ENCODE data around the gene RAB21. TPM values are rescaled to one million over a fixed set of nuclear protein-coding genes. Genes with fewer than 3 reads are reported as not detected.
A peak's percentile ranks its signal among the peaks of the same experiment; 100 is the strongest.

The RAB21 gene
- total RNA-seq, 1 donor from 2014 or later, result 9.9 TPM

- no peak overlapping the region for H3K27ac ChIP-seq (ENCODE audit: low read depth, low read length)
- no peaks in the 10 kb centered on the region for H3K9me3 ChIP-seq (ENCODE audit: control insufficient read depth in 3 of 3, low read length in 3 of 3)
- H3K9ac ChIP-seq (ENCODE audit: low read depth in 1 of 3, low read length in 3 of 3), result no peak overlapping the region
- H3K27me3 ChIP-seq (ENCODE audit: control insufficient read depth in 3 of 3, insufficient read depth in 3 of 3, low read length in 3 of 3), result no peaks in the 10 kb centered on the region
- no peak overlapping the region for H3K4me3 ChIP-seq (ENCODE audit: low read length in 3 of 3)
- no peaks in the 10 kb centered on the region for H3K4me1 ChIP-seq (ENCODE audit: control insufficient read depth in 3 of 3, insufficient read depth in 3 of 3, low read length in 3 of 3)
- no peaks in the 10 kb centered on the region for H3K36me3 ChIP-seq (ENCODE audit: control insufficient read depth in 3 of 3, insufficient read depth in 3 of 3, low read length in 3 of 3)
Observed at GRCh38 chr12:71828813-71829212, 74.2 kb downstream of the RAB21 start.

GRCh38 chr12:71837356-71837755 lies 82.7 kb downstream of the RAB21 start:
- no peak overlapping the region for H3K9ac ChIP-seq (ENCODE audit: low read depth in 1 of 3, low read length in 3 of 3)
- no peaks in the 10 kb centered on the region for H3K36me3 ChIP-seq (ENCODE audit: control insufficient read depth in 3 of 3, insufficient read depth in 3 of 3, low read length in 3 of 3)
- H3K4me1 ChIP-seq (ENCODE audit: control insufficient read depth in 3 of 3, insufficient read depth in 3 of 3, low read length in 3 of 3), result peaks cover 8 to 11% (median 10%) of the 10 kb centered on the region in 3 donors
- no peaks in the 10 kb centered on the region for H3K9me3 ChIP-seq (ENCODE audit: control insufficient read depth in 3 of 3, low read length in 3 of 3)
- no peak overlapping the region for H3K4me3 ChIP-seq (ENCODE audit: low read length in 3 of 3)
- H3K27me3 ChIP-seq (ENCODE audit: control insufficient read depth in 3 of 3, insufficient read depth in 3 of 3, low read length in 3 of 3), result peaks cover 0 to 3% (median 0%) of the 10 kb centered on the region in 3 donors
- H3K27ac ChIP-seq (ENCODE audit: low read depth, low read length), result no peak overlapping the region

DNA sequence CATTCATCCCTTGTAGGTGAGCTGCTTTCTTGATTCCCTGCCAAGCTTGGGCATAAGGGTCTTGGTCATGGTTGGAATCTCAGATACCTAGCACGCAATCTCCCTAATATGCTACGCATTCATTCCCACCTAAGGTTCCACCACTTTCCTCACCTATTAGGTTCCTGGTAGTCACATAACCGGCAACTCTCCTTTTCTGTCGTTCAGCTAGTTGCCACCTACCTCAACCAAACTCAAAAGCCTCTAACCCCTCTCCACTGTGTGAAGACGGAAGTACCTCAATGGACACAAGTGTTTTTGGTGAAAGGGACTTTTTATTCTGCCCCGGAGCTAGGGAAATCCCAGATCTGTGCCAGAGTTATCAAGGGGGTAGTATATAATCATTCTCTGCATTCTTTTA lies 83.6 kb downstream of the RAB21 start:
- Histone ChIP-seq H3K27me3 (ENCODE audit: control insufficient read depth in 3 of 3, insufficient read depth in 3 of 3, low read length in 3 of 3) (peaks cover 0 to 3% (median 0%) of the 10 kb centered on the region in 3 donors), H3K27ac (ENCODE audit: low read depth, low read length) (no peak overlapping the region), H3K9ac (ENCODE audit: low read depth in 1 of 3, low read length in 3 of 3) (no peak overlapping the region), H3K4me1 (ENCODE audit: control insufficient read depth in 3 of 3, insufficient read depth in 3 of 3, low read length in 3 of 3) (peaks cover 8 to 12% (median 11%) of the 10 kb centered on the region in 3 donors), H3K4me3 (ENCODE audit: low read length in 3 of 3) (no peak overlapping the region), H3K36me3 (ENCODE audit: control insufficient read depth in 3 of 3, insufficient read depth in 3 of 3, low read length in 3 of 3) (no peaks in the 10 kb centered on the region), H3K9me3 (ENCODE audit: control insufficient read depth in 3 of 3, low read length in 3 of 3) (no peaks in the 10 kb centered on the region)

- Histone ChIP-seq H3K4me3 (ENCODE audit: low read length in 3 of 3) (peak overlapping the region; percentile 82 to 96 (median 93)), H3K9me3 (ENCODE audit: control insufficient read depth in 3 of 3, low read length in 3 of 3) (no peaks in the 10 kb centered on the region), H3K27me3 (ENCODE audit: control insufficient read depth in 3 of 3, insufficient read depth in 3 of 3, low read length in 3 of 3) (peaks cover 0 to 3% (median 0%) of the 10 kb centered on the region in 3 donors), H3K4me1 (ENCODE audit: control insufficient read depth in 3 of 3, insufficient read depth in 3 of 3, low read length in 3 of 3) (peaks cover 10 to 12% (median 11%) of the 10 kb centered on the region in 3 donors), H3K36me3 (ENCODE audit: control insufficient read depth in 3 of 3, insufficient read depth in 3 of 3, low read length in 3 of 3) (no peaks in the 10 kb centered on the region), H3K27ac (ENCODE audit: low read depth, low read length) (peak overlapping the region; percentile 97), H3K9ac (ENCODE audit: low read depth in 1 of 3, low read length in 3 of 3) (peak overlapping the region in 1 of 3 donors; percentile 92)
Observed at GRCh38 chr12:71838676-71839075, 84.0 kb downstream of the RAB21 start.

DNA sequence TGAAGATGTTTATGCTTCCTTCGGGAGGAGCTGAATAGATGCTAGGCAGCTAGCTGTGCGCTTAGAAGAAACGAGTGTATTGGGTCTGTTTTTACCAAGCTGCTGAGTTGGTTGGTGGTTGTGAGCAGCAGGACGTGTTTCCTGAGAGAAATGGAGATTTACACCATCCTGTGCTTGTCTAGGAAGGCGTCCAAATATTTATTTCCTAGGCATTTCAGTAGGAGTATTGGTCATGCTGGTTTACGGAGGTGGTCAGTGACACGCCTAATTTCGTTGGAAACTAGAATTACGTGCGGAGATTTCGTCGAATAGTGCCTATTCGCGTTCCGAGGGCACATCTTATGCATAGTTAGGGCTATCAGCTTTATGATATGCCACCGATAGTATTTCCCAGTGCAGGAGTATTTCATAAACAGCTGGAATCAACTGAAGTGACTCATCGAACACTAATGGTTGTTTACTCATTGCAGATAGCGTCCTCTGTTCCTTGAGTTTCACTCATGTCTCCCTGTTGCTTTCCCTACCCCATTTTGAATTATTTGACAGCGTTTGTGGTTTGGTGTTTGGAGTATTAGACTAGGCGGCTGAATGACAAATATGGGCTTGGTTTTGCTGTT lies 85.7 kb downstream of the RAB21 start:
- Histone ChIP-seq H3K9ac (ENCODE audit: low read depth in 1 of 3, low read length in 3 of 3) (peak overlapping the region; percentile 86 to 95 (median 92)), H3K36me3 (ENCODE audit: control insufficient read depth in 3 of 3, insufficient read depth in 3 of 3, low read length in 3 of 3) (no peaks in the 10 kb centered on the region), H3K4me3 (ENCODE audit: low read length in 3 of 3) (peak overlapping the region; percentile 82 to 96 (median 93)), H3K27me3 (ENCODE audit: control insufficient read depth in 3 of 3, insufficient read depth in 3 of 3, low read length in 3 of 3) (no peaks in the 10 kb centered on the region), H3K4me1 (ENCODE audit: control insufficient read depth in 3 of 3, insufficient read depth in 3 of 3, low read length in 3 of 3) (peaks cover 13 to 22% (median 17%) of the 10 kb centered on the region in 3 donors), H3K9me3 (ENCODE audit: control insufficient read depth in 3 of 3, low read length in 3 of 3) (no peaks in the 10 kb centered on the region), H3K27ac (ENCODE audit: low read depth, low read length) (peak overlapping the region; percentile 97)

GRCh38 chr12:71846322-71846940 lies 91.8 kb downstream of the RAB21 start:
- Histone ChIP-seq H3K4me3 (ENCODE audit: low read length in 3 of 3) (no peak overlapping the region), H3K36me3 (ENCODE audit: control insufficient read depth in 3 of 3, insufficient read depth in 3 of 3, low read length in 3 of 3) (no peaks in the 10 kb centered on the region), H3K27ac (ENCODE audit: low read depth, low read length) (no peak overlapping the region), H3K9me3 (ENCODE audit: control insufficient read depth in 3 of 3, low read length in 3 of 3) (no peaks in the 10 kb centered on the region), H3K4me1 (ENCODE audit: control insufficient read depth in 3 of 3, insufficient read depth in 3 of 3, low read length in 3 of 3) (peaks cover 11 to 25% (median 19%) of the 10 kb centered on the region in 3 donors), H3K9ac (ENCODE audit: low read depth in 1 of 3, low read length in 3 of 3) (no peak overlapping the region), H3K27me3 (ENCODE audit: control insufficient read depth in 3 of 3, insufficient read depth in 3 of 3, low read length in 3 of 3) (no peaks in the 10 kb centered on the region)

DNA sequence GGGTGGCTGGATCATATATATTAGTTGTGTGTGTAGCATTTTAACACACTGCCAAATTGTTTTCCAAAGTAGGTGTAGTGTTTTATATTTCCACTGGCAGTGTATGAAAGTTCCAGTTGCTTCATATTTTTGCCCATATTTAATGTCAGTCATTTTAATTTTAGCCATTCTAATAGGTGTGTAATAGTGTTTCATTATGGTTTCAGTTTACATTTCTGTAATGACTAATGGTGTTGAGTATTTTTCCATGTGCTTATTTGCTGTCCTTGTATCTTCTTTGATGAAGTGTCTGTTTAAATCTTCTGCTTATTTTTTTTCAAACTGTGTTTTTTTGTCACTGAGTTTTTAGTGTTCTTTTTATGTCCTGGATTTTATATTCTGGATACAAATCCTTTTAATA lies 93.5 kb downstream of the RAB21 start:
- Histone ChIP-seq H3K4me1 (ENCODE audit: control insufficient read depth in 3 of 3, insufficient read depth in 3 of 3, low read length in 3 of 3) (peaks cover 10 to 24% (median 14%) of the 10 kb centered on the region in 3 donors), H3K9ac (ENCODE audit: low read depth in 1 of 3, low read length in 3 of 3) (no peak overlapping the region), H3K27ac (ENCODE audit: low read depth, low read length) (peak overlapping the region; percentile 37), H3K9me3 (ENCODE audit: control insufficient read depth in 3 of 3, low read length in 3 of 3) (peaks cover 0 to 2% (median 0%) of the 10 kb centered on the region in 3 donors), H3K27me3 (ENCODE audit: control insufficient read depth in 3 of 3, insufficient read depth in 3 of 3, low read length in 3 of 3) (no peaks in the 10 kb centered on the region), H3K36me3 (ENCODE audit: control insufficient read depth in 3 of 3, insufficient read depth in 3 of 3, low read length in 3 of 3) (peaks cover 0 to 4% (median 0%) of the 10 kb centered on the region in 3 donors), H3K4me3 (ENCODE audit: low read length in 3 of 3) (peak overlapping the region in 1 of 3 donors; percentile 11)

- peaks cover 10 to 17% (median 14%) of the 10 kb centered on the region in 3 donors for H3K4me1 ChIP-seq (ENCODE audit: control insufficient read depth in 3 of 3, insufficient read depth in 3 of 3, low read length in 3 of 3)
- peak overlapping the region in 2 of 3 donors; percentile 17 to 38 for H3K4me3 ChIP-seq (ENCODE audit: low read length in 3 of 3)
- H3K9me3 ChIP-seq (ENCODE audit: control insufficient read depth in 3 of 3, low read length in 3 of 3), result peaks cover 0 to 2% (median 0%) of the 10 kb centered on the region in 3 donors
- H3K36me3 ChIP-seq (ENCODE audit: control insufficient read depth in 3 of 3, insufficient read depth in 3 of 3, low read length in 3 of 3), result peaks cover 0 to 4% (median 0%) of the 10 kb centered on the region in 3 donors
- no peak overlapping the region for H3K9ac ChIP-seq (ENCODE audit: low read depth in 1 of 3, low read length in 3 of 3)
- peak overlapping the region; percentile 75 for H3K27ac ChIP-seq (ENCODE audit: low read depth, low read length)
- no peaks in the 10 kb centered on the region for H3K27me3 ChIP-seq (ENCODE audit: control insufficient read depth in 3 of 3, insufficient read depth in 3 of 3, low read length in 3 of 3)
Observed at GRCh38 chr12:71849109-71849851, 94.6 kb downstream of the RAB21 start.
